GM15510 (cell line): Measurements from ENCODE around the gene CRACR2A.

ENCODE experiments used
- POLR2A ChIP-seq: IDR thresholded peaks from 3 replicates; pipeline ENCODE4 v1.6.1; 2011; ENCODE audit warnings: borderline replicate concordance; ENCODE audit not compliant: insufficient read length; ENCODE audit errors: extremely low read depth

The CRACR2A gene

DNA sequence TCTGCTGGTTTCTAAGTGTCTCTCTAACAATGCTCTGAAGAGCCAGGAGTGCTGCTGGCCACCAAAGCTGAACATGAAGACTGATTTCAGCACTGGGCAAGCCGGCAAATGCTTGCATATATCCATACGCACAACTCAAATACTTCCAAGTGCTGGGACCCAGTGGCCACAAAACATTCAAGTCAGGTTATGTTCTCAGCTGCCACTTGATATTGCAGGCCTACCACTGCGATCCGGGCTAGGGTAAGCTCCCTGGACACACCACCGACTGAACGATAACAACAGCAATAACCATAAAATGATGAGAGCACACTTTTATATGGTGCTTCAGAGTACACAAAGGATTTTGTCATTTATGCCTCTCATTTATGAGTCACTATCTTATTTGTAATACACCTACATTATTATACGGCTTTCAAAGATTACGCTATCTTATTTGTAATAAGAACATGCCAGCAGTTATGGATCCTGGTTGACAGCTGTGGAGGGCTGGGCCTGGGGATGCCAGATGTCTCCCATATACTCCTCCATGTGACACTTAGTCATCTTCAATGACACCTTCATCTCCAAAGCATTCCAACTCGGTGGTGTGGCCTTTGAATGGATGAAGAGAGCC is 35.5 kb downstream of the CRACR2A start:
- TF ChIP-seq POLR2A, result no peak

DNA sequence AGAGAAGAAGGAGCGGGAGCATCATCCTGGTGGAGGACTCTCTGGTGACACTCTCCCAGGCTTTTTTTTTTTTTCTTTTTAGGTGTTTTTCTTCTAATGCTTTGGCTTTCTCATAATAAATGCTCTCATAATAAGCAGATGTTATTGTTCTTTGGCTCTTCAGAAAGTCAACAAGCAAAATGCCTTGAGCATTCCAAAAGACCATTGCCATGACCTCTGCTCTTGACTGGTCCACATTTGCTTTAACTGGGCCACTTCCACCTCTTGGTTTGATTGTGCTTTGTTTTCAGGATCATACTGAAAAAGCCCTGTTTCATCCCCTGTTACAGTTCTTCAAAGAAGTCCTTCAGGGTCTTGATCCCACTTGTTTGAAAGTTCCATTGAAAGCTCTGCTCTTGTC is 36.9 kb downstream of the CRACR2A start:
- no peak for TF ChIP-seq POLR2A

DNA sequence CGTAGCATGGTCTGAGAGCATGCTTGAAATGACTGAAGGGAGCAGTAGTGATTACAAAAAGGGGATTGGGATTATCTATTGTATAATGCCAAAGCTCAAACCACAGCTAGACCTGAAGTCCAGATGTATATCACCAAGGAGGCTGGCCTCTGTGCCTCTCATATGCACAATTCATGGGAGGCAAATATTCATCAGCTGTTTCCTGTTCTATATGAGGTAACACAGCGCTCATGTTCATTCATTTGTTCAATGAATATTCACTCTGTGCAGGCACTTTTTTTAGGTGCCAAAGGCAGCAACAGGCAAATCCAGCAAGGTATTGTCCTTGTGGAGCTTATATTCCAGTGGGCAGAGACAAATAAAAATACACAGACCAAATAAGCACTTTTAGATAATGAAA is 39.0 kb downstream of the CRACR2A start:
- no peak for TF ChIP-seq POLR2A

DNA sequence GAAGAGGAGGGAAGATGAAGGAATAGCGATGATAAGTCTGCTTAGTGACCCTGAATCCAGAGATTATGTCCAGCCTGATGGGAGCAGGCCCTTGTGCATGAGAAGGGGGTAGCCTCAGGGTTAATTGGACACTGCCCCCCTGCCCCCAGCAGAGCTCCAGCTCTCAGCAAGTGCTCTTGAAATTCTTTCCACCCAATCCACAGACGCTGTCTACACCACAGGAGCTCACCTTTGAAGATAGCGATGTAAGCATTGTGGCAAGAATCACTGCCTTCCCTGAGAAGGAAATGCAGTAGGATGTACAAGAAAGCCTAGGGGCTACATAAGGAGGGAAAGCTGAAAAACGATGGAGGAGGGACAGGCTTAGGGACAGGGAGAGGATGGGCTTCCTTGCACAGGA is 39.4 kb downstream of the CRACR2A start:
- no peak for TF ChIP-seq POLR2A

DNA sequence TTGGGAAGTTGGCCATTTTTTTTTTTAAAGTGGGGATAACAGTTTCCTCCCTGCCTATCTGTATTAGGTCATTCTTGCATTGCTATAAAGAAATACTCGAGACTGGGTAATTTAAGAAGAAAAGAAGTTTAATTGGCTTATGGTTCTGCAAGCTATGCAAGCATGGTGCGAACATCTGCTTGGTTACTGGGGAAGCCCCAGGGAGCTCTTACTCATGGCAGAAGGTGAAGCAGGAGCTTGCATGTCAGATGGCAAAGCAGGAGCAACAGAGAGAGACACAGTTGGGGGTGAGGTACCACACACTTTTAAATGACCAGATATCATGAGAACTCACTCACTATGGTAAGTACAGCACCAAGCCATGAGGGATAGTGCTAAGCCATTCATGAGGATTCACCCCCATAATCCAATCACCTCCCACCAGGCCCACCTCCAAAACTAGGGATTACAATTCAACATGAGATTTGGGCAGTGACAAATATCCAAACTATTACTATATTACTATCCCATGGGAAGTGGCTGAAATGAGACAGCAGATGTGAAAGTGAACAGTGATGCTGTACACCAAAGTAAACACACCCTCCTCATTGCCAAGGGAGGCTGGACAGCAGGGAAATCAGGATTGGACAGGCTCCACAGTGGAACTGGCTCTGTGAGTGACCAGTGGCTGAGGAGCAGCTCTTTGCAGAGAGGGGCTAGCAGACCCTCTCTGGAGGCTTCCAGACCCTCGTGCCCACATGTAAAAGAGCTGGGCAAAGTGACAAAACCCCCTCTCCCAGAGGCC is 40.5 kb downstream of the CRACR2A start:
- no peak for TF ChIP-seq POLR2A

DNA sequence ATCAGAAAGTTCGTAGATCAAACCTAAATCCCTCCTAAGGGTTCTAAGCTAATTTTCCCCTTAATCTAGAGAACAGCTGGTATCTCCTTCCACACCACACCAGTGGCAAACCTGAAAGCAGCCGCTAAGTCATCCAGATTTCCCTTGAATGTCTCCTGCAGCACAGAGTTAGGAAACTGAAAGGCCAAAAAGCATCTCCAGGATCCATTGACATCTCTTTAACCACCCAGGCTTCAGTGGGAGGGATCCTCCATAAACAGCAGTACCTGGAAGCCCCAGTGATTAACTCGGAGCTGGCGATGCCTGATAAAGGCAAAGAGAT is 47.6 kb downstream of the CRACR2A start:
- TF ChIP-seq POLR2A, result no peak

DNA sequence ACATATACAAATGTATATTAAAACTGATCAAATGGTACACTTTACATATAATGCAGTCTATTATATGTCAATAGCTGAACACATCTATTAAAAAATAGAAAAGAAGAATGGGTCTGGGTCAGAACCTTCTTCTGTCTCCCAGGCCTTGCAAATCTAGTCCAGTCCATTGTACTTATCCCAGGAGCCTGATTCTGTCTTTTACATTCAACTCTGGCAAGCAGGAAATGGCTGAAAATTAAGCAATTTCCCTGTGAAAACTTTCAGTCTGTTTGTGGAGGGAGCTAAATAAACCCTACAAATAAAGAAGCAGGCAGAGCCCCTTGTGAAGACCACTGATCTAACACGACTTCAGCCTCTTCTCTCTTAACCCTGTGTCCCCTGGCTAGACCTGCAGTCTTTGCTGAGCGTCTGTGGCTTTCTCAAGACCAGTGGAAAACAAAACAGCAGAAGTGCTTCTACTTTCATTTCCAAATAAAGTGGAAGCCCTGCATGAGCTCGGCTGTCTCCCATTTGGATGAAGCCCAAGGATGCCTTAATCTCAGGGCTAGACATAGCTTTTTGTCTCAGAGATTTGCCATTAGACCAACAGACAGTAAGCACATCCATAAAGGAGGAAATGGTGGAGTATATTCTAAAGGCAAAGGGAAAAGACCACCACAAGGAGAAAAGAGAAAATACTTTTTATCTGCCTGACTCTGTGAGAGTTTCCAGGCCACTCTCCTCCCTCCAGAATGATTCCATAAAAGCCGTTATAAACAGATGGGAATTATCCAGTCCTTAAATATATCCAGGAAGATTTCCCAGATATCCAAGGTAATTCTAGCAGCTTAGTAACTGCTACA is 48.2 kb downstream of the CRACR2A start:
- no peak for TF ChIP-seq POLR2A

DNA sequence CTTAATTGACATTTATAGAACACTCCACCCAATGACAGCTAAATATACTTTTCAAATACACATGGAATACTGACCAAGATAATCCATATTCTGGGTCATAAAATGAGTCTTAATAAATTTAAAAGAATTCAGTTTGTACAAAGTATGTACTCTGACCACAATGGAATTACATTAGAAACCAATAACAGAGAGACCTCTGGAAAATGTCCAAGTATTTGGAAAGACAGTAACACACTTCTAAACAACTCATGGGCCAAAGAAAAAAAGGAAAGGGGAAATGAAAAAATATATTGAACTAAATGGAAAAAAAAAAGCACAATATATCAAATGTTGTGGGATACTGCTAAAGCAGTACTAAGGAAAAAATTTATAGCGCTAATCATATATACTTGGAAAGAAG is 52.0 kb downstream of the CRACR2A start:
- no peak for TF ChIP-seq POLR2A

DNA sequence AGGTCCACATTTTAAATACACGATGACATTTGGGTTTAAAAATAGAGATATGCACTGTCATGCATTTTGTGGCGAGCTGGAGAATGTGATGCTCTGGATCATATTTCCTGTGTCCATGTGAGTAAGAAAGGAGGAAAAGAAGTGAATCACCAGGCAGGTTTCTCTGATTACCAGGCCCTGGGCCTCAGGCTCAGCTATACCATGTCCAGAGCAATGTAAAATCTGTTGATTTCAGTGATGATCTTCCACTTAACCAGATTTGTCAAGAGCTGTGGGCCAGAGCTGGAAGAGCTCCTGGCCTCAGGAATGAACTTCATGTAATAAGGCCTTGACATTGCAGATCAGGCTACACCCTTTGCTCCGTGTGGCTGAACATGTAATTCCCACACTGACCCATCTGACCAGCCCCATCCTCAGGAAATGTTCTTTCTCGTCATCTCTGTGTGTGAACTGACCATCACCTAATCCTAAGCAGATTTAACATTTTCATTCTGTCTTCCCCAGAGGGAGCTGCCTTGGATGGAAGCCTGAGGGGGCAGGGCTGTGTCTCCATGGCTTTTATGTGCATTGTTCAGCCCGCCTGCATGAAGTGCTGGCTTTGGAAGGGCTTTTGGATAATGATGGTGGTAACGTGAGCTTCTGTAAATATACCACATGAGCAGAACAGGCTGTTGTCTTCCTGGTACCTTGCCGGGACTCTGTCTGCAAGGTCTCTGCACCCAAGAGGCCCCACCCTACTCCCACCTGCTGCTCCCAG is 54.5 kb downstream of the CRACR2A start:
- no peak for TF ChIP-seq POLR2A

DNA sequence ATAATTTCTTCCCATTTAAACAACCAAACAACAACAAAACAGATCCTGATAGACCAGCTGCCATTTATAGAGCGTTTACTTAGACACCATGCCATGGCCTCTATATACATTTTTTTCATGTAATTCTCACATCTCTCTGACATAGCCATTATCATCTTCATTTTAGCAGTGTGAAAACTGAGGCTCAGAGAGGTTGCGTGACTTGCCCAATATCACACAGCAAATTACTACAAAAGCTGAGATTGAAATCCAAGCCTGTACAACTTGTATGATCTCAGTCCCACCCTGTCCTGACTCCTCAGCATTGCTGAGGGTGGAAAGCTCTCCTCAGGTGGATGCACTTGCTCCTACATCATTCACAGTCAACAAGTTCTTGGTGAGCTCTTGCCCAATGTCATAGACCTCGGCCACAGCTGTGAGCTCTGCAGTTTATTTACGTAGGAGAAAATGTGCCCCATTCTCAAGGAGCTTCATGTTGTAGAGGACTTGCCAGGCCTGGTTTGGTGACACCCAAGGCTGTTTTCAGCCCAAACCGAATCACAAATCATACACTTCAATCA is 55.5 kb downstream of the CRACR2A start:
- TF ChIP-seq POLR2A, result no peak

DNA sequence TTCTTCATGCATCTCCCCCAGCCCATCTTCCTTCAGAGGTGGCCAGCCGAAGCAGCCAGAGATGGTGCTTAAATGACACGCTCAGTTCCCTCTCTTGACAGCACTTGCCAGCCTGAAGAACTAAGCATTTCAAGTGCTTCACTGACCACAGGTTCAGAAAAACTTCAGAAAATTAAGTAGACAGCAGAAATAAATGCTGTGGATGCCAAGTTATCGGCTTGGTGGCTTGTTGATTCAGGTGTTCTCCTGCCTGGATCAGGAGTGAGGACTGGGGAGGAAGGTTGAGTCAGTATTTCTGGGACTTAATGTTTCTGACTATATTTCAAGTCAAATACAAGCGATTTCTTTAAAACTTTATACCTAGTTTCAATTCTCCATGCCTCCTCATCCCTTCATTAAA is 58.2 kb downstream of the CRACR2A start:
- TF ChIP-seq POLR2A, result no peak

DNA sequence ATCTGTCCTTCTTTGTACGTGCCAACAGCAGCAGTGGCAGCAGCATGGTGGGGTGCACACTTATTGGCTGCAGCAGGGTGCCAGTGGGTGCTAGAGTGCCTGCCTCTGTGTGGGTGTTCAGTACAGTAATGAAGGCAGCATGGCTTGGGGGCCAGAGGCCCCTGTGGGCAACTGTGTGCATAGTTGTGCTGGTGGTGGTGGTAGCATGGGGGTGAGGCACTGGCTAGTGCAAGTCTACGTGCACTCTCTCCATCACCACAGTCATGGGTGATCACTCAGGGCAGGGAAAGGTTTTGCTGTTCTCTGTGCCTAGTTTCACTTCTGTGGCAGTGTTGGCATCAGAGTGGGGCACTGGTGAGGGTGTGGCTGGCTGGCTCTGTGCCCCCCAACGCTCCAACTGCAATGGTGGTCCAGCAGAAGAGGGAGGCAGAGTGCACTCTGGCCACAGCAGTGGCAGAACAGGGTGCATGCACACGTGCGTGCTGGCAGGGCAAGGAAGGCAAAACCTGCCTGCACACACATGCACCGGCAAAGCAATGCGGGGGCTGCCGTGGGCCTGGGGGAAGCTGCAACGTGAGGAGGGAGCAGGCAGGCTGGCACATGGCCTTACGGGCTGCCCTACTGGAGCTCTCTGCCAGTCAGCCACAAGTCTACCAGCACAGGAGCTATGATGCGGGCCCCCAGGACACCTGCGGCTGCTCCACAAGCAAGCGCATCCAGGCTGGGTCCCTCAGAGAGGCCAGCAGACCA is 60.1 kb downstream of the CRACR2A start:
- TF ChIP-seq POLR2A, result no peak

DNA sequence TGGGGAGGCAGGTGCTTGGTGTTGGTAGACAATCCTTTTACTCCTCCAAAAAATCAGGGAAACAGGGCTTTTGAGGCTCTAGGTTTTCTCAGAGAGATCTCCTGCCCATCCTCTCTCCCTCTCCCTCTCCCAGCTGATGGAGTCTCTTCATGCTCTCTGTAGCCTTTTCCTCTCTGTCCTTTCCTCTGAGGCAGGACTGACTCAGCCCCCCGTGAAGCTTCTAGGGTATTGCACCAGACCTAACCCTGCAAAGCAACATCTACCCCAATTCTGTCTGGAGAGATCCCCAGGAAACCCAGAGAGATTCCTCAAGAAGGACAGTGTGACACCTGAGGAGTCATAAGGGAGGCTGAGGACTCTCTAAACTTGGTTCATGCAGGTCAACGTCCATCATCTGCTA is 66.4 kb downstream of the CRACR2A start:
- TF ChIP-seq POLR2A, result no peak

DNA sequence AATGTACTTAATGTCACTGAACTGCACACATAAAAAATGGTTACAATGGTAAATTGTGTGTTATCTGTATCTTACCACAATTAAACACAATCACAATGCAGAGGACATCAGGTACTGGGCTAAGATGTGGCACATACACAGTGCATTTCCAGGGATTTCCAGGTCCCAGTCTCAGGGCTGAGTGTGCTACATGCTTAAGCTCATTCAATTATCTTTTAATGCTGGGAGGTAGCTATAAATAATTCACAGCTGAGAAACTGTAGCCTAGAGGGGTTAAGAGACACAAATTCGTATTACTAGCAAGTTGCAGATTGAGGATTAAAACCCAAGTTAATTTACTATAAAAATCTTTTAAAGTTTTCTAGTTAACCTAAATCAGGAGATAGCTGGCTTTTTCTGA is 67.1 kb downstream of the CRACR2A start:
- no peak for TF ChIP-seq POLR2A
